Heart left ventricle (tissue), 16 donors: ENCODE measurements around the gene PRX. TPM values are rescaled to one million over a fixed set of nuclear protein-coding genes. Genes with fewer than 3 reads are reported as not detected.
A peak's percentile ranks its signal among the peaks of the same experiment; 100 is the strongest.

Experiments used
- ATAC-seq, 4 donors: fragments of 200-7000 bp; cut with Tn5 transposase; one replicate each; pipeline ENCODE4 v1.9.1; 2020 to 2022; ENCODE audit warnings: moderate library complexity in 4 of 4, mild to moderate bottlenecking in 3 of 4, moderate number of reproducible peaks in 1 of 4
- DNase-seq, 5 donors: peaks; one replicate each; pipeline ENCODE4 v3.0.0-alpha.2; 2020
- H3K27ac ChIP-seq, 12 donors: fragments of 200-600 bp; sonication (generic) in 4 of 12; one replicate each; pipeline versions ENCODE4 v1.5.0 to v1.8.0; 2016 to 2022; ENCODE audit warnings: mild to moderate bottlenecking in 2 of 12
- H3K27me3 ChIP-seq, 9 donors: fragments of 200-600 bp; sonication (generic) in 2 of 9; one replicate each; pipeline versions ENCODE4 v1.5.1 to v1.8.0; 2016 to 2022; ENCODE audit warnings: mild to moderate bottlenecking in 3 of 9
- H3K36me3 ChIP-seq, 9 donors: fragments of 200-600 bp; sonication (generic) in 2 of 9; one replicate each; pipeline versions ENCODE4 v1.5.0 to v1.8.0; 2018 to 2022; ENCODE audit warnings: mild to moderate bottlenecking in 2 of 9
- H3K4me1 ChIP-seq, 12 donors: fragments of 200-600 bp; sonication (generic) in 4 of 12; one replicate each; pipeline versions ENCODE4 v1.5.0 to v1.8.0; 2016 to 2022; ENCODE audit warnings: mild to moderate bottlenecking in 3 of 12
- H3K4me3 ChIP-seq, 12 donors: fragments of 200-600 bp; sonication (generic) in 4 of 12; one replicate each; pipeline versions ENCODE4 v1.5.0 to v1.8.0; 2017 to 2022; ENCODE audit warnings: mild to moderate bottlenecking in 9 of 12, moderate library complexity in 4 of 12
- H3K9me3 ChIP-seq, 12 donors: fragments of 200-600 bp; sonication (generic) in 4 of 12; one replicate each; pipeline versions ENCODE4 v1.5.0 to v1.8.0; 2016 to 2022; ENCODE audit warnings: mild to moderate bottlenecking in 1 of 12
- POLR2A ChIP-seq, 2 donors: fragments of 450-650 bp; IDR thresholded peaks; one replicate each; pipeline ENCODE4 v1.6.1; 2017; ENCODE audit warnings: antibody characterized with exemption in 2 of 2, mild to moderate bottlenecking in 2 of 2, moderate library complexity in 2 of 2
- WGBS, 4 donors: extraction: QIAGEN DNeasy Blood & Tissue Kit in 2 of 4; methylation state at CpG; one replicate each; pipeline versions ENCODE4 v1.1.5 to v1.1.7; 2013 to 2018; 5-methylcytosine and 5-hydroxymethylcytosine counted together
- intact Hi-C, 10 donors: fragments of 100-400 bp; cut with DNase I; formaldehyde crosslinking; loops; one replicate each; pipeline versions ENCODE4 v1.11.1 to v1.14.2; 2022
- polyA plus RNA-seq, 2 donors: library from polyadenylated mRNA; stranded (reverse); fragments of 200-250 nt; gene quantifications; one replicate each; pipeline ENCODE4 v1.2.3, GENCODE V29; 2013
- total RNA-seq, 9 donors: library from RNA; depleted of rRNA in 2 of 9; stranded (reverse); fragments of >200 nt in 2 of 9; fragmentation: NEBNext Ultra II Directional in 3 of 9; extraction: Animal tissue kit (Norgen Biotek cat#: 25700) in 3 of 9; gene quantifications; one replicate each; pipeline versions ENCODE4 v1.1.0 to v1.2.4, GENCODE V29; 2016 to 2023
- TF ChIP-seq, protein P1 (sequence below), 12 donors: fragments of 200-600 bp; sonication (generic) in 4 of 12; IDR thresholded peaks; one replicate each; pipeline versions ENCODE4 v1.5.0 to v1.8.0; 2018 to 2022; ENCODE audit warnings: antibody characterized with exemption in 12 of 12, mild to moderate bottlenecking in 5 of 12
- donor health status: ischemic (EF 13 %, LVEDD 7.1; RV severe dilation, severe dysfunction).
- donor health status: healthy with polysubstance abuse.
- donor health status: DM: no; HTN: yes; CAD: no.
- donor health status: DM: no; HTN: no; CAD: no.
- donor health status: ischemic (EF 25% LVEDD 6.9; RV normal size, moderate dysfunction).
- donor health status: ischemic (EF 25% LVEDD 5.7; RV mildly dilated, moderate dysfunction).
- donor health status: healthy.
- donor health status: DM: yes; HTN: yes; CAD: no.
- donor health status: ischemic (EF 35%, LVEDD 5.7; RV mildly dilated, moderate dysfunction).
- donor health status: nonischemic (EF 11% LVEDD 7.7; RV severe dilation, severe dysfunction).
- donor health status: DM: yes; HTN: yes; CAD: no.
- donor health status: PGD.
- donor health status: ischemic (EF 29% LVEDD 5.4; RV normal size, mild dysfunction).
- donor health status: nonischemic (EF 23%, LVEDD 6.1; RV moderate dilation, normal function).

The PRX gene
- total and polyA plus RNA-seq, 11 donors: 2.5 to 4.6 (median 3.1) TPM

DNA sequence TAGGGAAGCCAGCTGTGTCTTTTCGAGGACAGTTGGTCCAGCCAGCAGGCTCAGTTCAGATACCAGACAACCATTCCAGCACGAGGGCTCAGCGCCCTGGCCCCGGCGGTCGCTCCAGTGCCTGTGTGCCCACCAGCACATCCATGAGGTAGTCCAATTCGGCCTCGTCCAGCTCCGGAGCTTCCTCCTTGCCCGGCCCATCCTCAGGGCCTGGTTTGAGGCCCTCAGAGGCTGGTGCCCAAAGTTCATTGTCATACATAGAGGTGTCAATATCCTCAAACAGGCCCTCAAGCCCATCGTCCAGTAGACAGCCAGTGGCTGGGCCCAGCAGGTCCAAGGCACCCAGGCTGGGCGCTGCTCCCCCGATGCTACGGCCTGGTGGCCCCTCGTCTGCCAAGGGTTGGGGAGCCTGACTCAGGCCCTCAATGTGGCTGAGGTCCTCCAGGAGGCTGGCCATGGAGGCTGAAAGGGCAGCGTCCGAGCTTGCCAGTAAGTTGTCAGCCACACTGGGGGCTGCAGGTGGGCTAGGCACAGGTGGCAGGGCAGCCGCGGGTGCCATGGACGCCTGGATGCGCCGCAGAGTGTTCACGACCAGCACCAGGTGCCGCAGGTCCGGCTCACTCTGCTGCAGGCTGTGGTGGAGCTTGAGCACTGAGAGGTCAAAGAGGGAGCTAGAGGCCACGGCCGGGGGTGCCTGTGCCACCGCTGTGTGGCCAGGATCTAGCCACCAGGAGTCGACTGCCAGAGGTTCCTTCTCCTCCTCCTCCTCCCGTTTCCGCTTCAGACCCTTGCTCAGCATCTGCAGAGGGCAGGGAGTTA, 9.8 kb upstream of the PRX start:
- 78 to 86% (median 84%) methylated on average over 12 to 31 of the region's 31 CpGs for WGBS, 4 donors
- no peak for DNase-seq
- H3K27me3 ChIP-seq: no peaks in the 10 kb centered on the region
- H3K9me3 ChIP-seq: no peaks in the 10 kb centered on the region
- intact Hi-C loops: loop anchor here in 3 of 10 donors (5.0 to 10.0 kb wide), 5 partner anchors 76 to 384 kb away; partner anchors contain the start of genes C19orf47 (in 2 of the 3), PLD3 (in 2 of the 3) and LTBP4 (in 1 of the 3)
- peaks cover 3 to 24% (median 16%) of the 10 kb centered on the region in 9 donors for H3K36me3 ChIP-seq
- peak overlapping the region in 11 of 12 donors; percentile 9 to 100 (median 99) for H3K27ac ChIP-seq
- H3K4me3 ChIP-seq: peak overlapping the region in 2 of 12 donors; percentile 5 to 91
- TF ChIP-seq, protein P1, sequence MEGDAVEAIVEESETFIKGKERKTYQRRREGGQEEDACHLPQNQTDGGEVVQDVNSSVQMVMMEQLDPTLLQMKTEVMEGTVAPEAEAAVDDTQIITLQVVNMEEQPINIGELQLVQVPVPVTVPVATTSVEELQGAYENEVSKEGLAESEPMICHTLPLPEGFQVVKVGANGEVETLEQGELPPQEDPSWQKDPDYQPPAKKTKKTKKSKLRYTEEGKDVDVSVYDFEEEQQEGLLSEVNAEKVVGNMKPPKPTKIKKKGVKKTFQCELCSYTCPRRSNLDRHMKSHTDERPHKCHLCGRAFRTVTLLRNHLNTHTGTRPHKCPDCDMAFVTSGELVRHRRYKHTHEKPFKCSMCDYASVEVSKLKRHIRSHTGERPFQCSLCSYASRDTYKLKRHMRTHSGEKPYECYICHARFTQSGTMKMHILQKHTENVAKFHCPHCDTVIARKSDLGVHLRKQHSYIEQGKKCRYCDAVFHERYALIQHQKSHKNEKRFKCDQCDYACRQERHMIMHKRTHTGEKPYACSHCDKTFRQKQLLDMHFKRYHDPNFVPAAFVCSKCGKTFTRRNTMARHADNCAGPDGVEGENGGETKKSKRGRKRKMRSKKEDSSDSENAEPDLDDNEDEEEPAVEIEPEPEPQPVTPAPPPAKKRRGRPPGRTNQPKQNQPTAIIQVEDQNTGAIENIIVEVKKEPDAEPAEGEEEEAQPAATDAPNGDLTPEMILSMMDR (IDR thresholded peaks at IDR 0.05): no peak
- TF ChIP-seq POLR2A (IDR thresholded peaks at IDR 0.05): no peak
- H3K4me1 ChIP-seq: peaks cover 0 to 49% (median 34%) of the 10 kb centered on the region in 12 donors
- ATAC-seq: no peak

DNA sequence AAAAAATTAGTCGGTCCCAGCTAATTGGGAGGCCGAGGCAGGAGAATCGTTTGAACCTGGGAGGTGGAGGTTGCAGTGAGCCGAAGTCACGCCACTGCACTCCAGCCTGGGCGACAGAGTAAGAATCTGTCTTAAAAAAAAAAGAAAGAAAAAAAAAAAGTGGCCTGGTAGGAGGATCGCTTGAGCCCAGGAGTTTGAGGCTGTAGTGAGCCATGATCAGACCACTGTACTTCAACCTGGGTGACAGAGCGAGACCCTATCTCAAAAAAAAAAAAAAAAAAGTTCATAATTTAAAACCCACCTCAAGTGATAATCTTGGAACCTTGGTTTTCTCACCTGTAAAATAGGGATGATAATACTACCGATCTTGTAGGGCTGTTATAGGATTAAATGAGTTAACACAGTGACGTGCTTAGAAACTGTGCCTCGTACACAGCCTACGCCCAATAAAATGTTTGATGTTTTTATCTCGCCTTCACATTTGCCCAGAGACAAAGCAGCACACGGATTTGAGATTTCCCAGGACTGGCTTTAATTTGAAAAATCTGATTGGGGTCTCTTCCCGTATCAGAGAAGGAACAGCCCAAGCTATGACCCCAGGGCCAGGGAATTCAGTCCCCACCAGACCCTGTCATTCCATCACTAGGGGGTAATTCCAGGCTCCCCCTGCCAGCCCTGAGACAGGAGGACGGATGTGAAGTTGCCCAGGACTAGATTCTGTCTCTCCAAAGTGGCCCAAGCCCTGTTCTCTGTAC, 9.0 kb upstream of the PRX start:
- Histone ChIP-seq H3K27ac (peak overlapping the region; percentile 96 to 100 (median 99)), H3K4me1 (peaks cover 0 to 56% (median 39%) of the 10 kb centered on the region in 12 donors), H3K27me3 (no peaks in the 10 kb centered on the region), H3K4me3 (peak overlapping the region in 9 of 12 donors; percentile 55 to 75 (median 65)), H3K9me3 (no peaks in the 10 kb centered on the region), H3K36me3 (peaks cover 3 to 24% (median 16%) of the 10 kb centered on the region in 9 donors)
- intact Hi-C loops: loop anchor here in 7 of 10 donors (1.0 to 10.0 kb wide), 9 partner anchors 11 to 385 kb away; partner anchors contain the start of genes C19orf47 (in 2 of the 7), PLD3 (in 2 of the 7), SERTAD3 (in 2 of the 7) and LTBP4 (in 1 of the 7)
- peak in 1 of 5 donors; percentile 17 for DNase-seq
- no peak for ATAC-seq
- 75 to 79% (median 76%) methylated on average over 15 to 16 of the region's 16 CpGs for WGBS, 4 donors
- TF ChIP-seq POLR2A (IDR thresholded peaks at IDR 0.05): no peak
- TF ChIP-seq, protein P1 (IDR thresholded peaks at IDR 0.05): no peak

DNA sequence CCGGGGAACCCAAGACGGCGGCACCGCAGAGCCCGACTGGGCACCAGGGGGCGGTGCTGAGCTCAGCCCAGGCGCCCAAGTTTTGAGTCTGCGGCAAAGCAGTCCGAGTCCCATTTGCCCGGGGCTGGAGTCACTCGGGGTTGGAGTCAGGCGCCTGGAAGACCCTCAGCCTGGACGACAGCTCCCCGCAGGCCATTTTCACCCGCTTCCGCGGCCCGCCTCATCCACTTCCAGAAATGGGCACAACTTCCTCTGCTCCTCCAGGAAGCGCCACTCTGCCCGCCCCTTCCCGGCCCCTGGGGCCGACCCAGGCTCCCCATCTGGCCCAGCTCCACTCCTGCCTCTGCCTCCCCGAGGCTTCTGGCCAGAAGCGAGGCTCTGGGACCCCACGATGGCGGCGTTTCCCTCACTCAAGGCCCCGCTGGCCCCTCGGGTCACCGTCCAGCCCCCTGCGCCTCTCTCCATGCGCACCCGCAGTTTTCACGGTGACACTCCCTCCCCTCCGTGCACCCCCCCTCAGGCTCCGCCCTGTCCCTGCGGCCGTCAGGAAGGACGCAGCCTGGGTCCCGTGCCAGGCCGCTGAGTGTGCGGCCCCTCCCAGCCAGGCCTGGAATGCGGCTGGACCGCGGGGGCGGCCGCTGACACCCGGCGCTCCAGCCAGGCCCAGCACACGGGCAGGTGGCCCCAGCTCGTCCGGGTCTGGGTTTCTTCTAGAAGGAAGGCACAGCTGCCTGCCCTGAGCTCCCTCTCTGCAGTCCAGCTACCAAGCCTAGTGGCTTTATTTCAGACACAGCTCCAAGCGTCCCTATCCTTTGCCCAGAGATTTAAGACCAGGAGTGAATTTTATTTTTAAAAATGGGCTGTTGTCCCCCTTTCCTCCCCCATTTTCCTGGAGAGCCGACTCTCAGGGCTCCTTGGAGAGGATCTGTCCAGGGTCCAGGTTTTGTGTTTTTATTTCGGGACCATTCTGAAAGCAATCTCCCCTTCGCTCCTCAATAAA, 7.9 kb upstream of the PRX start:
- H3K4me1 ChIP-seq: peaks cover 0 to 58% (median 43%) of the 10 kb centered on the region in 12 donors
- H3K4me3 ChIP-seq: peak overlapping the region; percentile 30 to 75 (median 64)
- ATAC-seq: peak; percentile 82 to 88 (median 87)
- WGBS, 4 donors: 2 to 3% (median 3%) methylated on average over 40 to 56 of the region's 56 CpGs
- H3K27ac ChIP-seq: peak overlapping the region; percentile 96 to 100 (median 99)
- intact Hi-C loops: loop anchor here in 7 of 10 donors (1.0 to 10.0 kb wide), 9 partner anchors 12 to 386 kb away; partner anchors contain the start of genes C19orf47 (in 2 of the 7), PLD3 (in 2 of the 7), SERTAD3 (in 2 of the 7) and LTBP4 (in 1 of the 7)
- H3K27me3 ChIP-seq: no peaks in the 10 kb centered on the region
- TF ChIP-seq, protein P1 (IDR thresholded peaks at IDR 0.05): peak; percentile 83 to 99 (median 94)
- peak; percentile 57 to 86 for TF ChIP-seq POLR2A (IDR thresholded peaks at IDR 0.05)
- H3K36me3 ChIP-seq: peaks cover 3 to 24% (median 16%) of the 10 kb centered on the region in 9 donors
- no peaks in the 10 kb centered on the region for H3K9me3 ChIP-seq
- DNase-seq: peak; percentile 95 to 97 (median 96)
